A549 treated with AZD9567 at 1 μM for 4 hours (cell line): ENCODE measurements around the gene SPTSSA. TPM values are rescaled to one million over a fixed set of nuclear protein-coding genes. Genes with fewer than 3 reads are reported as not detected.

Experiments
- total RNA-seq: library from RNA; stranded (reverse); fragments of 200-300 nt; extraction: Qiagen RNA extraction; gene quantifications from 5 replicates; pipeline ENCODE4 v1.2.3, GENCODE V29; 2022; ENCODE audit not compliant: insufficient read depth

SPTSSA gene, protein sequence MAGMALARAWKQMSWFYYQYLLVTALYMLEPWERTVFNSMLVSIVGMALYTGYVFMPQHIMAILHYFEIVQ
- 21.6 to 41.8 TPM (median 37.0 TPM) in 5 replicates for total RNA-seq

DNA sequence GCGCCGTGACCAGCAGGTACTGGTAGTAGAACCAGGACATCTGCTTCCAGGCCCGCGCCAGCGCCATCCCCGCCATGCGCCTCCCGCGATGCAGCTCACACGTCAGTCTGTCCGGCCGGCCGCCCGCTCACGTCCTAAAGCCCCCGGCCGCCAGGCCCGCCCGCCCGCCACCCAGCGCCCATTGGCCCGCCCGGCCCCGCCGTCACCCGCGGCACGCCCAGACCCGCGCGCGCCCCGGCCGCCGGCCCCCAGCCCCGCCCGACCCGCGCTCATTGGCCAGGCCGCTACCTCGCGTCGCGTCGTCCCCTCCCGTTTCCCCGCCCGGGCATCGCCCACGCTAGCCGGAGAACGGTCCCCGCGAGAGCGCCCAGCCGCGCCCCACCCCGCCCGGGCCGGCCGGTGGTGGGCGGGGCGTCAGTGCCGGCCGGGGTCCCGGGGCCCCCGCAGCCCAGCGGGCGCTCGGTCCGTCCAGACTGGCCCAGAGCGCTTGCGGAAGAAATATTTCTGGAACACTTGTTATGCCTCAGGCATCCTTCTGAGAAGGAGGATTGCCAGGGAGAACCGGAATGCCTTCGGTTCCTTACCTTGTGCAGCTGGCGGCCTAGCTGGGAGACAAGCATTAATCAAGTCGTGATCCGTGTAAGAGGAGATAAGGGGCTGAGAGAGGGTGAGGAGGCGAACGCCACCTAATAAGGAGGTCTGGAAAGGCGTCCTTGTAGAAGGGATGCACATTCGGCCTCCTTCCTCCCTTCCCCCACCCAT is at the start of gene SPTSSA:
Gene SPTSSA, minus strand, starts transcription at position 109 of the 762 bp plus-strand sequence. Its CDS starts 33 bp downstream, at position 76.

Other genes with a start within 250 kb of the SPTSSA start
- gene EAPP, start 77.5 kb upstream of the SPTSSA start, total RNA-seq = 34.8 to 44.7 TPM (median 41.4 TPM) in 5 replicates
- 64.6 to 83.7 TPM (median 72.9 TPM) in 5 replicates for gene SNX6, start 167.9 kb upstream of the SPTSSA start, total RNA-seq